GM12875 (cell line): ENCODE data around the gene OTUD4.

Experiments
- H3K4me3 ChIP-seq: one replicate; pipeline ENCODE4 v1.5.1; 2011; ENCODE audit warnings: low read depth, low read length, control low read depth
- CTCF ChIP-seq: IDR thresholded peaks from 2 replicates; pipeline ENCODE4 v1.5.1; 2011; ENCODE audit warnings: low read depth, mild to moderate bottlenecking, control low read depth, inconsistent platforms, low read length, moderate library complexity, borderline replicate concordance; ENCODE audit not compliant: insufficient read depth

The OTUD4 gene

DNA sequence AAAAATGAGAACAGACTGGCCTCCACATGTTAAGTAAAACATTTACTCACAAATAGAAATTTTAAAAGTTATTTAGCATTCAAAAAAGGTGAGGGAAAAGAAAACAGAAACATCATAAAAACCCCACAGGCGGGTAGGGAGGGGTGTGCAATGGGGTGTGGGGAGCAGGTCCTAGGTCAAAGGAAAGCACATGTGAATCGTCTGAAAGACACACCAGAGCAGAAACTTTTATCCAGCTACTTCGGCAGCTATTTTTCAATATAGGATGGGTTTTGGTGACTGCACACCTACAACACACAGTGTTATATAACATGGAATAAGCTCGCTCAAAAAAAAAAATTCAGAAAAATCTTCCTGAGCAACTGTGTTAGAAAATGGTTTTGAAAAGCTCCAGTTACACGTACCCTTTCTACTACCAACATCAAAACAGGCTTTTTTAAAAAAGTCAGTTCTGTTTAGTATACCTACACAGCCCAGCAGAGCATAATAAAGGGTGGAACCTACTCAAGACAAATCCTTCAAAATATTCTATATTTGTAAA lies 1.6 kb downstream of the OTUD4 start:
- peak overlapping the region; percentile 76 for H3K4me3 ChIP-seq
- TF ChIP-seq CTCF, result no peak

GRCh38 chr4:145177906-145178538 lies 2.4 kb downstream of the OTUD4 start:
- TF ChIP-seq CTCF, result no peak
- H3K4me3 ChIP-seq, result peak overlapping the region; percentile 76

DNA sequence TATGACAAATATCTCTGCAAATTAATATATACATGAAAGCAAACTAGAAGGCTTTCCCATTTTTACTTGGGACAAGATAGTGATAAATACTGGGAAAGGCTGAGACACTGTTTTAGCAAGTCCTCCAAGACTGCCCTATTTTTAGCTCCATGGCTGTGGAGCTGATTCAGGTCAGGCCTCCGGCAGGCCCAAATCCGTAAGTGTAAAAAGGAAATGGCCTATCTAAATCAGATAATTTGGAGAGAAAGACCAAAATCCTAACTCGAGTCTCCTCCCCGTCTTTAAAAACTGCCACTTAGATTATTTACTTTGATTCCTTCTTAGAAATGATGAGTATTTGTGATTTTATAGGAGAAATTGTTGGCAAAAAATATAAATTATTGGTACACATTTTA lies 2.9 kb downstream of the OTUD4 start:
- H3K4me3 ChIP-seq, result peak overlapping the region; percentile 76
- no peak for TF ChIP-seq CTCF

GRCh38 chr4:145176641-145177432 lies 3.6 kb downstream of the OTUD4 start:
- peak overlapping the region; percentile 6 for H3K4me3 ChIP-seq
- no peak for TF ChIP-seq CTCF

DNA sequence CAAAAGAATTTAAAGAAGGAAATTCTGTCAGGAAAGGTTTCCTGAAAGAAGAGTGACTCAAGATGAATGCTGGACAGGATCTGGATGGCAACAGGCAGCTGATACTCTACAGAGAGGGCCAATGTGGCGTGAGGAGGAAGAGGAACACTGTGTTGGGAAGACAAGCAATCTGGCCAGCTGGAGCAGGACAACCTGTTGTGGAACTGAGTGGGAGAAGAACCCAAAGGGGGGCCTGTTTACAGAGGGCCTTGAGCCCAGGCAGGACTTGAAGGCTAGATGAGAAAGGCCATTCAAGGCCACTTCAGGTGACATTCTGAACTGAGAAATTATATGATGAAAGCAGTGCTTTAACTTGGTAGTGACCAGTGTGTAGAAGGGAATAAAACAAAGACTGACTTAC lies 8.5 kb downstream of the OTUD4 start:
- TF ChIP-seq CTCF, result no peak
- H3K4me3 ChIP-seq, result no peak overlapping the region

- no peak overlapping the region for H3K4me3 ChIP-seq
These were observed 10.2 kb downstream of the OTUD4 start for GRCh38 chr4:145170223-145170622.

More at GRCh38 chr4:145170223-145170622, 10.2 kb downstream of the OTUD4 start:
- TF ChIP-seq CTCF, result no peak
